Uterus (tissue), 4 donors: ENCODE data around the gene JUNB. TPM values are rescaled to one million over a fixed set of nuclear protein-coding genes. Genes with fewer than 3 reads are reported as not detected.

ENCODE experiments used
- DNase-seq, 2 donors: peaks; one replicate each; pipeline ENCODE4 v3.0.0-alpha.2; 2019 to 2020
- H3K27ac ChIP-seq, 2 donors: fragments of 200-600 bp; sonication (generic); 1 replicate in 1 of 2; 2 replicates in 1 of 2; pipeline ENCODE4 v1.5.1; 2016 to 2018
- H3K27me3 ChIP-seq, 2 donors: fragments of 200-600 bp; sonication (generic); one replicate each; pipeline ENCODE4 v1.5.1; 2018 to 2019; ENCODE audit warnings: control low read depth in 1 of 2
- H3K36me3 ChIP-seq, 2 donors: fragments of 200-600 bp; sonication (generic); one replicate each; pipeline ENCODE4 v1.5.1; 2019; ENCODE audit warnings: control low read depth in 1 of 2
- H3K4me1 ChIP-seq, 2 donors: fragments of 200-600 bp; sonication (generic); one replicate each; pipeline ENCODE4 v1.5.1; 2018 to 2019; ENCODE audit warnings: control low read depth in 1 of 2
- H3K4me3 ChIP-seq, 2 donors: fragments of 200-600 bp; sonication (generic); 1 replicate in 1 of 2; 2 replicates in 1 of 2; pipeline ENCODE4 v1.5.1; 2018 to 2019; ENCODE audit warnings: mild to moderate bottlenecking in 1 of 2
- H3K9me3 ChIP-seq, 2 donors: fragments of 200-600 bp; sonication (generic); one replicate each; pipeline ENCODE4 v1.5.1; 2019; ENCODE audit warnings: control low read depth in 1 of 2
- CTCF ChIP-seq, 4 experiments: fragments of 200-600 bp in 2 of 4; fragments of 450-650 bp in 2 of 4; sonication (generic) in 2 of 4; IDR thresholded peaks; one replicate each; pipeline ENCODE4 v1.5.1; 2016 to 2019; ENCODE audit warnings: antibody characterized with exemption in 4 of 4, mild to moderate bottlenecking in 2 of 4, moderate library complexity in 1 of 4
- POLR2A ChIP-seq, 2 donors: fragments of 450-650 bp; IDR thresholded peaks; one replicate each; pipeline ENCODE4 v1.6.1; 2016; ENCODE audit warnings: antibody characterized with exemption in 2 of 2, mild to moderate bottlenecking in 1 of 2, moderate library complexity in 1 of 2
- intact Hi-C: fragments of 100-400 bp; cut with DNase I; formaldehyde crosslinking; loops from one replicate; pipeline ENCODE4 v1.15.1; 2023; ENCODE audit warnings: low total_unique reads
- total RNA-seq, 4 donors: library from RNA; depleted of rRNA in 3 of 4; stranded (reverse); fragments of >200 nt in 3 of 4; gene quantifications; one replicate each; pipeline versions ENCODE4 v1.1.0 to v1.2.4, GENCODE V29; 2014 to 2023
- donor health status: DM: yes; HTN: yes; CAD: no.

JUNB gene
- total RNA-seq, 4 donors from 2014 or later: 47.4 to 417 (median 81.5) TPM

- H3K4me3 ChIP-seq: no peak within 1 kb of the TSS
- H3K27ac ChIP-seq: no peak within 1 kb of the TSS
- no peaks in the 10 kb centered on the region for H3K4me1 ChIP-seq
- no peak for DNase-seq
- TF ChIP-seq CTCF (IDR thresholded peaks at IDR 0.05) (no peak), POLR2A (IDR thresholded peaks at IDR 0.05) (no peak)
- intact Hi-C loops: no loop called here
- no peaks in the 10 kb centered on the region for H3K36me3 ChIP-seq
- peaks cover 0 to 12% of the 10 kb centered on the region in 2 donors for H3K9me3 ChIP-seq
- H3K27me3 ChIP-seq: no peaks in the 10 kb centered on the region
Observed at GRCh38 chr19:12751635-12752034, 39.7 kb upstream of the JUNB start, which contains the start of gene BEST2. TSS of gene BEST2 (plus strand) at chr19:12751791. CDS start at chr19:12752593, 802 bp downstream.

- H3K27me3 ChIP-seq: no peaks in the 10 kb centered on the region
- no peak for TF ChIP-seq POLR2A (IDR thresholded peaks at IDR 0.05)
- no peak for TF ChIP-seq CTCF (IDR thresholded peaks at IDR 0.05)
Observed at GRCh38 chr19:12752056-12752781, 39.1 kb upstream of the JUNB start.

GRCh38 chr19:12754465-12755196 lies 36.7 kb upstream of the JUNB start:
- H3K4me1 ChIP-seq: peaks cover 0 to 6% of the 10 kb centered on the region in 2 donors
- H3K36me3 ChIP-seq: no peaks in the 10 kb centered on the region
- TF ChIP-seq CTCF (IDR thresholded peaks at IDR 0.05) (no peak), POLR2A (IDR thresholded peaks at IDR 0.05) (no peak)
- H3K9me3 ChIP-seq: no peaks in the 10 kb centered on the region
- intact Hi-C loops: no loop called here
- no peak overlapping the region for H3K27ac ChIP-seq
- no peak overlapping the region for H3K4me3 ChIP-seq
- DNase-seq: no peak
- no peaks in the 10 kb centered on the region for H3K27me3 ChIP-seq

More at GRCh38 chr19:12752056-12752781, 39.1 kb upstream of the JUNB start:
- no peak for DNase-seq
- peaks cover 0 to 2% of the 10 kb centered on the region in 2 donors for H3K4me1 ChIP-seq
- no peak overlapping the region for H3K27ac ChIP-seq
- H3K36me3 ChIP-seq: no peaks in the 10 kb centered on the region
- intact Hi-C loops: no loop called here
- peaks cover 0 to 9% of the 10 kb centered on the region in 2 donors for H3K9me3 ChIP-seq
- no peak overlapping the region for H3K4me3 ChIP-seq

- TF ChIP-seq POLR2A (IDR thresholded peaks at IDR 0.05): no peak
- TF ChIP-seq CTCF (IDR thresholded peaks at IDR 0.05): no peak
- Histone ChIP-seq H3K36me3 (no peaks in the 10 kb centered on the region), H3K4me3 (no peak overlapping the region), H3K27me3 (no peaks in the 10 kb centered on the region), H3K27ac (no peak overlapping the region), H3K4me1 (peaks cover 0 to 6% of the 10 kb centered on the region in 2 donors), H3K9me3 (no peaks in the 10 kb centered on the region)
- no peak for DNase-seq
- intact Hi-C loops: no loop called here
Observed at GRCh38 chr19:12756150-12756883, 35.0 kb upstream of the JUNB start.
